ENCODE data around the gene SYNJ2. TPM values are rescaled to one million over a fixed set of nuclear protein-coding genes. Genes with fewer than 3 reads are reported as not detected.

The SYNJ2 gene
- total and polyA plus RNA-seq, 4 donors: 3.4 to 8.8 (median 4.8) TPM

DNA sequence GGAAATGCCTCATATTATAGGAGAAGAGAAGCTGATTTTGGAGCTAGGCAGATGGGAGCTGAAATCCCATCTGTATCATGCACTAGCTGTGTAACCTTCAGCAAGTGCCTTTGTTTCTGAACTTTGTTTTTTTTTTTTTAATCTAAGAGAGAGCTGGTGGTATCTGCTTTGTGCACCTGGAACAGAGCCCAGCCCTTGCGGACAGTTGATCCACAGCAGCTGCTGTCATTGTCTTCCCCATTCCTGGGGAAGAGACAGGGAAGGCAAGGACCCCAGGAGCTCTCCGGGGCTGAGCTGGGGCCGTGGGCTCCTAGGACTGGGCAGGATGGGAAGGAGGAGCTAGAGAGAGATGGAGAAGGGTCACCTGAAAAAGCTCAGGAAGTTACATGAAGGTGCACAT is 92.1 kb downstream of the SYNJ2 start:
- Histone ChIP-seq H3K4me1 (ENCODE audit: control insufficient read depth in 5 of 5, insufficient read depth in 5 of 5, low read length in 5 of 5) (peaks cover 0 to 3% (median 0%) of the 10 kb centered on the region in 5 donors), H3K36me3 (ENCODE audit: control insufficient read depth in 4 of 4, insufficient read depth in 4 of 4, low read length in 4 of 4) (peaks cover 0 to 15% (median 7%) of the 10 kb centered on the region in 4 donors), H3K9ac (ENCODE audit: insufficient read depth in 1 of 2, low read length in 2 of 2) (no peak overlapping the region), H3K27ac (ENCODE audit: low read depth in 1 of 2, low read length in 1 of 2) (no peak overlapping the region), H3K4me3 (no peak overlapping the region), H3K9me3 (ENCODE audit: control insufficient read depth in 4 of 4, insufficient read depth in 3 of 4, low read length in 3 of 4) (no peaks in the 10 kb centered on the region), H3K27me3 (ENCODE audit: control insufficient read depth in 3 of 3, insufficient read depth in 3 of 3, low read length in 2 of 3) (no peaks in the 10 kb centered on the region)
- 70 to 80% methylated on average over 3 of the region's 3 CpGs for WGBS, 2 donors
- ATAC-seq (ENCODE audit: insufficient read depth, low FRiP score) (no peak), DNase-seq (no peak)
- no peak for TF ChIP-seq CTCF (IDR thresholded peaks at IDR 0.05; ENCODE audit: control extremely low read depth, extremely low read depth)

DNA sequence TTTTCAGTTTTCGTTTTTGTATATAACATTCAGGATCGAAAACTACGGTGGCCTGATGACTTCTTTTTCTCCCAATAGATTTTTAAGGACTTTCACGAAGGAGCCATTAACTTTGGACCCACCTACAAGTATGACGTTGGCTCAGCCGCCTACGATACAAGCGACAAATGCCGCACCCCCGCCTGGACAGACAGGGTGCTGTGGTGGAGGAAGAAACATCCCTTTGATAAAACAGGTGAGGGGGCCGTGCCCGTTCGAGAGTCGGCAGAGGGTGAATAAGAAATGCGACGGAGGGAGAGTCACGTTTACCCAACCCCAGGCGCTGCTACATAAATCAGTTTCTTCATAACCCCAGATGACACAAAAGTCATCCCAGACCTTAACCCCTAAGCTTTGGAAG is 94.9 kb downstream of the SYNJ2 start:
- Histone ChIP-seq H3K27me3 (ENCODE audit: control insufficient read depth in 3 of 3, insufficient read depth in 3 of 3, low read length in 2 of 3) (no peaks in the 10 kb centered on the region), H3K27ac (ENCODE audit: low read depth in 1 of 2, low read length in 1 of 2) (no peak overlapping the region), H3K9ac (ENCODE audit: insufficient read depth in 1 of 2, low read length in 2 of 2) (no peak overlapping the region), H3K4me1 (ENCODE audit: control insufficient read depth in 5 of 5, insufficient read depth in 5 of 5, low read length in 5 of 5) (no peaks in the 10 kb centered on the region), H3K36me3 (ENCODE audit: control insufficient read depth in 4 of 4, insufficient read depth in 4 of 4, low read length in 4 of 4) (peaks cover 0 to 20% (median 6%) of the 10 kb centered on the region in 4 donors), H3K4me3 (no peak overlapping the region), H3K9me3 (ENCODE audit: control insufficient read depth in 4 of 4, insufficient read depth in 3 of 4, low read length in 3 of 4) (no peaks in the 10 kb centered on the region)
- DNase-seq (no peak), ATAC-seq (ENCODE audit: insufficient read depth, low FRiP score) (no peak)
- 97% methylated on average over 18 of the region's 18 CpGs for WGBS, 2 donors
- TF ChIP-seq CTCF (IDR thresholded peaks at IDR 0.05; ENCODE audit: control extremely low read depth, extremely low read depth): no peak

DNA sequence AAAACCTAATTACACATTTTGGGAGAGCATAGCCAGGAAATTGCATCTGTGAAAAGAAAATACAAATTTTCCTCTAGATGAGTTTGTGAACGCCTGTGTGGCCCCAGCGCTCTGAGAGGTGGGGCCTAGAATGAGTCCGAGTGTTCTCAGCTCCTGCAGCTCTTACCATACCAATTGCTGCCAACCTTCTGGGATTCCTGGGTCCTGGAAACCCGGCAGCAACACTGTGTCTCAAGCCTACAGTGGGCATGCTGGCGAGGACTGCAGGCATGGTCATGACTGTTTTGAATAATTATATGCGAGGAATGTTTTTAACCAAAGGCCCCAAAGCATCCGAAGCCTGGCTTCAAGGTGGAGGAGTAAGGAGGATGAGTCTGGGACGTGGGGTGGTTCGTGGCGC is 96.0 kb downstream of the SYNJ2 start:
- ATAC-seq (ENCODE audit: insufficient read depth, low FRiP score) (no peak), DNase-seq (no peak)
- Histone ChIP-seq H3K9ac (ENCODE audit: insufficient read depth in 1 of 2, low read length in 2 of 2) (no peak overlapping the region), H3K4me3 (no peak overlapping the region), H3K9me3 (ENCODE audit: control insufficient read depth in 4 of 4, insufficient read depth in 3 of 4, low read length in 3 of 4) (no peaks in the 10 kb centered on the region), H3K4me1 (ENCODE audit: control insufficient read depth in 5 of 5, insufficient read depth in 5 of 5, low read length in 5 of 5) (no peaks in the 10 kb centered on the region), H3K36me3 (ENCODE audit: control insufficient read depth in 4 of 4, insufficient read depth in 4 of 4, low read length in 4 of 4) (peaks cover 0 to 20% (median 7%) of the 10 kb centered on the region in 4 donors), H3K27me3 (ENCODE audit: control insufficient read depth in 3 of 3, insufficient read depth in 3 of 3, low read length in 2 of 3) (no peaks in the 10 kb centered on the region), H3K27ac (ENCODE audit: low read depth in 1 of 2, low read length in 1 of 2) (no peak overlapping the region)
- WGBS, 2 donors: 95 to 97% methylated on average over 10 of the region's 10 CpGs
- no peak for TF ChIP-seq CTCF (IDR thresholded peaks at IDR 0.05; ENCODE audit: control extremely low read depth, extremely low read depth)

DNA sequence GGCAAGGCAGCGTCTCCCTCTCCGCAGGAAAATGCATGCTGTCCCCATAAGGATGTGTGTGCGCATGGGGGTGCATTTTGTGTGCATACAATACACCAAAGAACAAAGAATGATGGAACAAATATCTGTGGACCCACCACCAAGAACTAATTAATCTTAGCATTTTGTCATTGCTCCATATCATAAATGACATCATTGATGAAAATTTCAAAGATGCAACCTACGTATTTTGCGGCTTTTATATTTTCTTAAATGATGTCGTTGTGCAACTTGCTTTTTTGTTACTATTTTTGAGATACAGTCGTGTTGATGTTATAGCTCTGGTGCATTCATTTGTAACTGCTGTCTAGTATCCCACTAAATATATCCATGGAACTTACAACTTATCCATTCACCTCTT is 96.7 kb downstream of the SYNJ2 start:
- WGBS, 2 donors: 80 to 97% methylated on average over 7 of the region's 7 CpGs
- H3K4me1 ChIP-seq (ENCODE audit: control insufficient read depth in 5 of 5, insufficient read depth in 5 of 5, low read length in 5 of 5): no peaks in the 10 kb centered on the region
- H3K36me3 ChIP-seq (ENCODE audit: control insufficient read depth in 4 of 4, insufficient read depth in 4 of 4, low read length in 4 of 4): peaks cover 0 to 20% (median 7%) of the 10 kb centered on the region in 4 donors

More for the DNA sequence above, 96.7 kb downstream of the SYNJ2 start:
- DNase-seq: no peak
- H3K4me3 ChIP-seq: no peak overlapping the region
- H3K27ac ChIP-seq (ENCODE audit: low read depth in 1 of 2, low read length in 1 of 2): no peak overlapping the region
- TF ChIP-seq CTCF (IDR thresholded peaks at IDR 0.05; ENCODE audit: control extremely low read depth, extremely low read depth): no peak
- H3K27me3 ChIP-seq (ENCODE audit: control insufficient read depth in 3 of 3, insufficient read depth in 3 of 3, low read length in 2 of 3): no peaks in the 10 kb centered on the region
- ATAC-seq (ENCODE audit: insufficient read depth, low FRiP score): no peak
- no peak overlapping the region for H3K9ac ChIP-seq (ENCODE audit: insufficient read depth in 1 of 2, low read length in 2 of 2)
- no peaks in the 10 kb centered on the region for H3K9me3 ChIP-seq (ENCODE audit: control insufficient read depth in 4 of 4, insufficient read depth in 3 of 4, low read length in 3 of 4)

Measured in lung (tissue), 12 donors.